GM23248 (cell line): Measurements from ENCODE around the gene DDOST. TPM values are rescaled to one million over a fixed set of nuclear protein-coding genes. Genes with fewer than 3 reads are reported as not detected.

Experiments used
- DNase-seq: peaks from one replicate; pipeline ENCODE4 v3.0.0-alpha.2; 2015
- H2AFZ ChIP-seq: fragments of 200-600 bp; sonication (generic); 2 replicates; pipeline ENCODE4 v1.6.1; 2016; ENCODE audit warnings: antibody characterized with exemption
- H3F3A ChIP-seq: fragments of 200-600 bp; sonication (generic); 2 replicates; pipeline ENCODE4 v1.6.1; 2016; ENCODE audit warnings: mild to moderate bottlenecking, antibody characterized with exemption, mixed run types; ENCODE audit not compliant: insufficient read depth
- H3K27ac ChIP-seq: fragments of 200-600 bp; sonication (generic); 2 replicates; pipeline ENCODE4 v1.5.1; 2016; ENCODE audit warnings: mild to moderate bottlenecking
- H3K27me3 ChIP-seq: fragments of 200-600 bp; sonication (generic); replicated peaks from 2 replicates; pipeline ENCODE4 v1.6.1; 2016; ENCODE audit warnings: mild to moderate bottlenecking; ENCODE audit not compliant: insufficient read depth
- H3K36me3 ChIP-seq: fragments of 200-600 bp; sonication (generic); 2 replicates; pipeline ENCODE4 v1.6.1; 2016; ENCODE audit warnings: low read depth, mild to moderate bottlenecking
- H3K4me1 ChIP-seq: fragments of 200-600 bp; sonication (generic); 2 replicates; pipeline ENCODE4 v1.6.1; 2016; ENCODE audit warnings: mild to moderate bottlenecking; ENCODE audit not compliant: insufficient read depth
- H3K4me2 ChIP-seq: fragments of 200-600 bp; sonication (generic); one replicate; pipeline ENCODE4 v1.6.1; 2016; ENCODE audit warnings: mild to moderate bottlenecking; ENCODE audit not compliant: unreplicated experiment
- H3K4me3 ChIP-seq: fragments of 200-600 bp; sonication (generic); 2 replicates; pipeline ENCODE4 v1.5.1; 2016; ENCODE audit warnings: mild to moderate bottlenecking
- H3K79me2 ChIP-seq: fragments of 200-600 bp; sonication (generic); 2 replicates; pipeline ENCODE4 v1.6.1; 2016; ENCODE audit warnings: mild to moderate bottlenecking; ENCODE audit not compliant: insufficient read depth
- H3K9ac ChIP-seq: fragments of 200-600 bp; sonication (generic); 2 replicates; pipeline ENCODE4 v1.6.1; 2016; ENCODE audit warnings: mild to moderate bottlenecking
- H3K9me2 ChIP-seq: fragments of 200-600 bp; sonication (generic); 2 replicates; pipeline ENCODE4 v1.6.1; 2016; ENCODE audit warnings: mixed run types, mild to moderate bottlenecking, moderate library complexity; ENCODE audit not compliant: insufficient read depth
- H3K9me3 ChIP-seq: fragments of 200-600 bp; sonication (generic); one replicate; pipeline ENCODE4 v1.6.1; 2017; ENCODE audit warnings: low read depth
- H4K20me1 ChIP-seq: fragments of 200-600 bp; sonication (generic); 2 replicates; pipeline ENCODE4 v1.6.0; 2016; ENCODE audit not compliant: insufficient read depth
- EZH2 ChIP-seq: fragments of 200-600 bp; sonication (generic); IDR thresholded peaks from 2 replicates; pipeline ENCODE4 v1.6.1; 2018; ENCODE audit warnings: antibody characterized with exemption, mild to moderate bottlenecking; ENCODE audit not compliant: insufficient read depth, poor library complexity, severe bottlenecking
- EZH2phosphoT487 ChIP-seq: fragments of 200-600 bp; sonication (generic); IDR thresholded peaks from 2 replicates; pipeline ENCODE4 v1.6.1; 2018; ENCODE audit warnings: antibody characterized with exemption, moderate library complexity, mild to moderate bottlenecking, low read depth; ENCODE audit not compliant: insufficient read depth
- WGBS, 2 experiments: methylation state at CpG; one replicate each; pipeline ENCODE4 v1.1.6; 2015 to 2017; ENCODE audit warnings: low lambda C conversion rate in 2 of 2, low coverage in 1 of 2; ENCODE audit errors: missing lambda C conversion rate in 2 of 2; 5-methylcytosine and 5-hydroxymethylcytosine counted together
- in situ Hi-C: fragments of 300-500 bp; cut with MboI; formaldehyde crosslinking; loops from 2 replicates; pipeline ENCODE4 v1.15.0; 2020
- polyA plus RNA-seq: library from polyadenylated mRNA; unstranded; fragments of >200 nt; fragmentation: Nextera tagmentation; extraction: Ambion mirVana; gene quantifications from 2 replicates; pipeline ENCODE4 v1.2.1, GENCODE V29; 2016
- total RNA-seq: library from RNA; depleted of rRNA; stranded (reverse); fragments of >200 nt; shearing (Covaris generic); gene quantifications from 2 replicates; pipeline ENCODE4 v1.2.3, GENCODE V29; 2014

The DDOST gene
- total and polyA plus RNA-seq, 2 experiments from 2014 or later = 348 to 356 TPM

DNA sequence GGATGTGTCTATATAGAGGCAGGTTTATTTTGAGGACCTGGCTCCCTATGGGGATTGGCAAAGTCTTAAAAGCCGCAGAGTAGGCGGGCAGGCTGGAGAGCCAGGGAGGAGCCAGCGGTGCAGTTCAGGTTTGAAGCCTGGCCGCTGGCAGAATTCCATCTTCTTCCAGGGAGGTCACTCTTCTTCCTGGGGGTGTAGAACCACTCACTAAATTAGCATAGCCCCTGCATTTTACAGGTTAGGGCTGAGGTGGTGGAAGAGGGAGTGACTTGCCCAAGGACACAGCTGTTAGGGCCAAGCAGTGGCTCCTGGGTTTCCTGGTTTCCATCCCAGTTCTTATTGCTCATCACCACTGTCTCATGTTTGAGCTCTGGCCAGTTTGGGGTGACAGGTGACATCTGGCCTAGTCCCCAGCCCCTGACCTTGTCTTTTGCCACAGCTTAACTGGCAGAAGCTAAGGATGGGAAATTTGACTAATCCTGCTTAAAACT is 26.5 kb downstream of the DDOST start:
- Histone ChIP-seq H3K4me3 (peak overlapping the region; percentile 81), H3K4me2 (peak overlapping the region; percentile 94), H2AFZ (peak overlapping the region; percentile 89), H3K4me1 (peaks cover 17% of the 10 kb centered on the region; the same call in 1 of the 2 replicates), H4K20me1 (no peaks in the 10 kb centered on the region), H3K9me3 (no peaks in the 10 kb centered on the region), H3K9me2 (no peaks in the 10 kb centered on the region), H3K27me3 (no peaks in the 10 kb centered on the region), H3F3A (0 out of 2 replicates have a peak, but pooled peaks cover 7% of the 10 kb centered on the region), H3K27ac (peak overlapping the region; percentile 10), H3K36me3 (no peaks in the 10 kb centered on the region), H3K79me2 (peaks cover 30% of the 10 kb centered on the region), H3K9ac (peak overlapping the region; percentile 90)
- DNase-seq = peak; percentile 73
- WGBS, 2 experiments = 3 to 5% methylated on average over 4 of the region's 4 CpGs
- in situ Hi-C loops = loop anchor here (5.0 kb wide), 1 partner anchor 102 kb away; no protein-coding TSS in a partner anchor
- TF ChIP-seq EZH2 (no peak), EZH2phosphoT487 (no peak)

DNA sequence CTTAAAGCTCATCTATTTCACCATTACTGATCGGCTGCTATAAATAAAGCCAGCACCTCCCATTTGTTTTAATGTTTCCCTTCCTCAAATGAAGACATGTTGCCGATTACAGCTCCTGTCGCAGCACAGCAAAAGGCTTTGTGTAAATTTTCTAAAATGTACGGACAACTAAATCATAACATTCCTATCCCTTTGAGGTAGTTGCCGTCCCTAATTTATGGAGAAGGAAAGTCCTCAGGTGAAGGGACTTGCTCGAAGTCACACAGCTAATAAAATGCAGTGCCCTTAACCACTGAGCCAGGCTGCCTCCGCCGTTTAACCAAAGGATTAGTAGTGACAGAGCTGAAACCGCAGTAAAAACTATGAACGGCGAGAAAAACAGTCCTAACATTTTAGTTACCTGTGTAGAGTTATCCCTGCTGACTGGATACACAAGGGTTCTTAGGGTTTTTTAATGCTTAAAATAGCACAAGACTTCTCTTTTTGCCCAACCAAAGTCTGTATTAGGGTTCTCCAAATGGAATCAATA is 27.0 kb downstream of the DDOST start:
- peak overlapping the region; percentile 89 for H2AFZ ChIP-seq
- peaks cover 17% of the 10 kb centered on the region; the same call in 1 of the 2 replicates for H3K4me1 ChIP-seq
- 1% methylated on average over 11 of the region's 11 CpGs for WGBS, 2 experiments
- no peaks in the 10 kb centered on the region for H3K9me2 ChIP-seq
- DNase-seq = peak; percentile 46
- no peaks in the 10 kb centered on the region for H3K27me3 ChIP-seq
- H3K4me2 ChIP-seq = peak overlapping the region; percentile 94
- H3K4me3 ChIP-seq = peak overlapping the region; percentile 81
- peak overlapping the region; percentile 90 for H3K9ac ChIP-seq
- in situ Hi-C loops = no loop called here
- H3K27ac ChIP-seq = peak overlapping the region; percentile 10
- TF ChIP-seq EZH2phosphoT487 = no peak
- H3K36me3 ChIP-seq = no peaks in the 10 kb centered on the region
- 0 out of 2 replicates have a peak, but pooled peaks cover 7% of the 10 kb centered on the region for H3F3A ChIP-seq
- H3K9me3 ChIP-seq = no peaks in the 10 kb centered on the region
- no peaks in the 10 kb centered on the region for H4K20me1 ChIP-seq
- peaks cover 30% of the 10 kb centered on the region for H3K79me2 ChIP-seq

DNA sequence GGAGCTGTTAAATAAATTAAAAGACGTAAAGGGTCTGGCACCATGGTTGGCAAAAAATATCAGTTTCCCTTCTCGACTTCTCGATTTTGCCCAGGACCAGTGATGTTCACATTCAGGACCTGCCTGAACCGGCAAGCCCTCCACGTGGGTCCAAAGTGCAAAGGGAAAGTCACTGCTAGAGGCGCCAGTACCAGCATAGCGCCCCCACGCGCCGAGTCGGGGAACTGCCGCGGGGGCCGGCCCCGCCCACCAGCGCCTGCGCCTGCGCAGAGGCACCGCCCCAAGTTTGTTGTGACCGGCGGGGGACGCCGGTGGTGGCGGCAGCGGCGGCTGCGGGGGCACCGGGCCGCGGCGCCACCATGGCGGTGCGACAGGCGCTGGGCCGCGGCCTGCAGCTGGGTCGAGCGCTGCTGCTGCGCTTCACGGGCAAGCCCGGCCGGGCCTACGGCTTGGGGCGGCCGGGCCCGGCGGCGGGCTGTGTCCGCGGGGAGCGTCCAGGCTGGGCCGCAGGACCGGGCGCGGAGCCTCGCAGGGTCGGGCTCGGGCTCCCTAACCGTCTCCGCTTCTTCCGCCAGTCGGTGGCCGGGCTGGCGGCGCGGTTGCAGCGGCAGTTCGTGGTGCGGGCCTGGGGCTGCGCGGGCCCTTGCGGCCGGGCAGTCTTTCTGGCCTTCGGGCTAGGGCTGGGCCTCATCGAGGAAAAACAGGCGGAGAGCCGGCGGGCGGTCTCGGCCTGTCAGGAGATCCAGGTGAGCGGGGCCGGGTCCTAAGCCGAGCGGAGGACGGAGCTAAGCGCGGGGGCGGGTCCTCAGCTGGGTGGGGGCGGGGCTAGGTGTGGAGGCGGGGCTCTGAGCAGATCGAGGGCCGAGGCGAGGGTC is 27.7 kb downstream of the DDOST start, which contains the start of gene PINK1:
TSS of gene PINK1 (plus strand) at position 269 of the 875 bp plus-strand sequence. CDS start at position 360, 91 bp downstream.
- H3K4me2 ChIP-seq = peak within 1 kb of the TSS; percentile 94
- H2AFZ ChIP-seq = peak within 1 kb of the TSS; percentile 89
- H3K4me1 ChIP-seq = peaks cover 17% of the 10 kb centered on the region; the same call in 1 of the 2 replicates
- H3K9ac ChIP-seq = peak within 1 kb of the TSS; percentile 90
- no peaks in the 10 kb centered on the region for H3K9me3 ChIP-seq
- no peaks in the 10 kb centered on the region for H3K36me3 ChIP-seq
- H3K27me3 ChIP-seq = no peaks in the 10 kb centered on the region
- H3K4me3 ChIP-seq = peak within 1 kb of the TSS; percentile 81
- peaks cover 30% of the 10 kb centered on the region for H3K79me2 ChIP-seq
- in situ Hi-C loops = no loop called here
- 0 out of 2 replicates have a peak, but pooled peaks cover 7% of the 10 kb centered on the region for H3F3A ChIP-seq
- no peaks in the 10 kb centered on the region for H4K20me1 ChIP-seq
- no peaks in the 10 kb centered on the region for H3K9me2 ChIP-seq
- H3K27ac ChIP-seq = peak within 1 kb of the TSS; percentile 64
- TF ChIP-seq EZH2phosphoT487 (no peak), EZH2 (no peak)
- peak; percentile 85 for DNase-seq
- WGBS, 2 experiments = 2 to 3% methylated on average over 43 to 59 of the region's 93 CpGs

DNA sequence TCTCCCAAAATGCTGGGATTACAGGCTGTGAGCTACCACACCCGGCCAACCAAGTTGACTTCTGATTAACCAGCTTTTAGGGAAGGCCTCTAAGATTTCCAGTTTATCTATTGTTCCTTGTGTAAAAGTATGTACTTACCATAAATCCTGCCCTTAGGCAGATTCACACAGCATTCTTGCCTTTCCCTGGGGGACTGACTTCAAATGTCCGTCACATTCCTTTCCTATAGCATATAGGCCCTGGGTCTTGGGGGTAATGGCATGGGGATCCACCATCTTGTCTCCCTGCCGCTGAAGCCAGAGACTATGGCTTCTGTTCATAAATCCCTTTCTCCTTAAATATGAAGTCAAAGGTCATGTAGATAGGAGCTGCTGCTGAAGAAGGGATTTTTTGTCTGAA is 28.8 kb downstream of the DDOST start:
- 0 out of 2 replicates have a peak, but pooled peaks cover 7% of the 10 kb centered on the region for H3F3A ChIP-seq
- TF ChIP-seq EZH2 = no peak
- TF ChIP-seq EZH2phosphoT487 = no peak
- no peak overlapping the region for H3K9ac ChIP-seq
- H3K27ac ChIP-seq = no peak overlapping the region
- no peaks in the 10 kb centered on the region for H3K36me3 ChIP-seq
- no peak overlapping the region for H3K4me2 ChIP-seq
- no peaks in the 10 kb centered on the region for H3K9me3 ChIP-seq
- no peak overlapping the region for H3K4me3 ChIP-seq
- in situ Hi-C loops = no loop called here
- WGBS, 2 experiments = 97 to 99% methylated on average over 3 of the region's 3 CpGs
- no peak for DNase-seq
- H3K4me1 ChIP-seq = peaks cover 17% of the 10 kb centered on the region; the same call in 1 of the 2 replicates
- H3K9me2 ChIP-seq = no peaks in the 10 kb centered on the region
- no peaks in the 10 kb centered on the region for H4K20me1 ChIP-seq
- no peaks in the 10 kb centered on the region for H3K27me3 ChIP-seq
- peaks cover 30% of the 10 kb centered on the region for H3K79me2 ChIP-seq
- H2AFZ ChIP-seq = no peak overlapping the region
